ENCODE data around the gene FBXW7.

DNA sequence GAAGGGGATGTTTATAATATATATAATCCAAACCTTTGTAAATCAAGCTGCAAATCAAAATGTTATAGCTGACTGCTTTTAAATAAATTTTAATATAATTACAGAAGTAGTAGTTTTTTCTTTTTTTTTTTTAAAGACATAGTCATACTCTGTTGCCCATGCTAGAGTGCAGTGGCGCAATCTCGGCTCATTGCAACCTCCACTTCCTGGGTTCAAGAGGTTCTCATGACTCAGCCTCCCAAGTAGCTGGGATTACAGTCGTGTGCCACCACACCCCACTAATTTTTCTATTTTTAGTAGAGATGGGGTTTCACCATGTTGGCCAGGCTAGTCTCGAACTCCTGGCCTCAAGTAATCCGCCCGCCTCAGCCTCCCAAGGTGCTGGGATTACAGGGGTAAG is 178.7 kb downstream of the FBXW7 start:
- TF ChIP-seq, protein P1, sequence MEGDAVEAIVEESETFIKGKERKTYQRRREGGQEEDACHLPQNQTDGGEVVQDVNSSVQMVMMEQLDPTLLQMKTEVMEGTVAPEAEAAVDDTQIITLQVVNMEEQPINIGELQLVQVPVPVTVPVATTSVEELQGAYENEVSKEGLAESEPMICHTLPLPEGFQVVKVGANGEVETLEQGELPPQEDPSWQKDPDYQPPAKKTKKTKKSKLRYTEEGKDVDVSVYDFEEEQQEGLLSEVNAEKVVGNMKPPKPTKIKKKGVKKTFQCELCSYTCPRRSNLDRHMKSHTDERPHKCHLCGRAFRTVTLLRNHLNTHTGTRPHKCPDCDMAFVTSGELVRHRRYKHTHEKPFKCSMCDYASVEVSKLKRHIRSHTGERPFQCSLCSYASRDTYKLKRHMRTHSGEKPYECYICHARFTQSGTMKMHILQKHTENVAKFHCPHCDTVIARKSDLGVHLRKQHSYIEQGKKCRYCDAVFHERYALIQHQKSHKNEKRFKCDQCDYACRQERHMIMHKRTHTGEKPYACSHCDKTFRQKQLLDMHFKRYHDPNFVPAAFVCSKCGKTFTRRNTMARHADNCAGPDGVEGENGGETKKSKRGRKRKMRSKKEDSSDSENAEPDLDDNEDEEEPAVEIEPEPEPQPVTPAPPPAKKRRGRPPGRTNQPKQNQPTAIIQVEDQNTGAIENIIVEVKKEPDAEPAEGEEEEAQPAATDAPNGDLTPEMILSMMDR (IDR thresholded peaks at IDR 0.05): no peak
- no peak for TF ChIP-seq POLR2A (IDR thresholded peaks at IDR 0.05)
